Measurements from ENCODE around the gene MYCBPAP.

The MYCBPAP gene

DNA sequence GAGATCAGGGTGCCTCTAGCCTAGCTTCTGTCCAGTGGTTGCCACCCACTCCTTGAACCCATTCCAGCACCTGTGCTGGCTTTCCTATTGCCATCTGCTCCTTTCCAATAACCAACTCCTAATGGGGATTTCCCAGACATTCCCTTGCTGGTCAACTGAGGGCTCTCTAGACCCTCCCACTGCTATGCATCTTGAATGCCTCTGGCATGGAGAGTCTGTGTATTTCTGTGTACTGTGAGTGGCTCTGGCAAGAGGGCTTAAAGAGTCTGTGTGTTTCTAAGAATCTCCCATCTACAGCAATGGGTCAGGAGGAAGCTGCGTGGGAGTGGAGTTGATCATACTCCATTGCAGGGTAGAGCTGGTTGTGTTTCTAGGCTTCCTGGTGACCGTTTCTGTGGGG is 13.3 kb downstream of the MYCBPAP start:
- DNase-seq = no peak

DNA sequence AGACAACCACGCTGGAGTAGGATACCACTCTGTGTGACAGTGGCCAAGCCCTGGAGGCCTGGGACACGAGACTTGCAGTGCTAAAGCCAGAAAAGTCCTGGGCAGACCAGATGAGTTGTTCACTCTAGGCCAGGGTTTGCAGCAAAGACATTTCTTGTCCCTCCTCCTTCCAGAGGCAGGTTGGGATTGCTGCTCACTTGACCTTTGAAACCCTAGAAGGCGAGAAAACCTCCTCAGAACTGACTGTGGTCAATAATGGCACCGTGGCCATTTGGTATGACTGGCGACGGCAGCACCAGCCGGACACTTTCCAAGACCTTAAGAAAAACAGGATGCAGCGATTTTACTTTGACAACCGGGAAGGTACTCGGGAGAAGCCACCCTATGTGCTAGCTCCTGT is 14.5 kb downstream of the MYCBPAP start:
- no peak for DNase-seq

DNA sequence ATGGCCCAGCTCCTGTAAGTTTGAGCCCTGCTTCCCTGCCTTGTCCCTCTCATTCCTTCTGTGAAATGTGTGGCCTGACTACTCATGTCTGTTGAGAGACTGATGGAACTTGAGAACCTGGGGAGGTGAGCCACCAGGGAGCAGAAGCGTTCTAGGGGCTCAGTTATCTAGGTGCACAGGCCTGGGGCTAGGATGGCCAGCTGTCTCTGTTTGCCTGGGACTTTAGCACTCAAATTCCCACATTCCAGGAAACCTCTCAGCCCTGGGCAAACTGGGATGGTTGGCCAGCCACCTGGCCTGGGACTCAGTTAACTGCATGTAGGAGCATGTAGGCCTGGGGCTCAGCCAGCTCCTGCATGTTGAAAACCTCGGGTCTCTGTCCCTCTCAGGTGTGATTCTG is 15.0 kb downstream of the MYCBPAP start:
- no peak for DNase-seq

DNA sequence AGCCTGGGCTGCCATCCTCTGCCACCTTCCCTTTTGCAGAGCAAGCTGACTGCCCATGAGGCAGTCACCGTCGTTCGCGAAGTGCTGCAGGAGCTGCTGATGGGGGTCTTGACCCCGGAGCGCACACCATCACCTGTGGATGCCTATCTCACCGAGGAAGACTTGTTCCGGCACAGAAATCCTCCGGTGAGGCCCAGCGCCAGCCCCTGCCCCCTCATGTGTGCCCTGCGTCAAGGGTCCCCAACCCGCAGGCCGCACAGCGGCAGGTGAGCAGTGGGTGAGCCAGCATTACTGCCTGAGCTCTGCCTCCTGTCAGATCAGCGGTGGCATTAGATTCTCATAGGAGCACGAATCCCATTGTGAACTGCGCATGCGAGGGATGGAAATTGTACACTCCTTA is 16.6 kb downstream of the MYCBPAP start:
- DNase-seq = no peak

DNA sequence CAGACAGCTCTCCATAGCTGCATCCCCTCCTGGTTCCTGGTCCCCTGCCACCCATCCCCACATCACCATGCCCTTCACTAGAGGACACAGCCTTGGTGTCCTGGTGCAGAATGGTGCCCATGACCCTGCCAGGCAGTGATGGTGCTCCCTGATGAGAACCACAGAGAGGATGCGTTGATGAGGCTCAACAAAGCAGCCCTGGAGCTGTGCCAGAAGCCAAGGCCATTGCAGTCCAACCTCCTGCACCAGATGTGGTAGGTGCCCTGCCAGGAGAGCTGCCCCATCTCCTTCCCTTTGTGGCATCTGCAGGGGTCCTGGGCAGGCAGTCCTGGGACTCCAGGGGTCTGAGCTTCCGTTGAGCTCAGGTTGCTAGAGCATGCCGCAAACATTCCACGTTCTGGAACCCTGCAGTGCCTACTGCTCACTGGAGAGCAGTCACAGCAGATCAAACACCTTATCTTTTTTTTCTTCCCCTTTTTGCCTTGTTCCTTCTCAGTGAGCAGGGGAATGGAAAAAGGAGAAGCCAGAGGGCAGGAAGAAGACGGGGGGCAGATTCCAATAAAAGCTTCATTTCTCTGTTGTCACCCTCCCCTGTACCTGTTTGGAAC is 19.0 kb downstream of the MYCBPAP start:
- DNase-seq = no peak

DNA sequence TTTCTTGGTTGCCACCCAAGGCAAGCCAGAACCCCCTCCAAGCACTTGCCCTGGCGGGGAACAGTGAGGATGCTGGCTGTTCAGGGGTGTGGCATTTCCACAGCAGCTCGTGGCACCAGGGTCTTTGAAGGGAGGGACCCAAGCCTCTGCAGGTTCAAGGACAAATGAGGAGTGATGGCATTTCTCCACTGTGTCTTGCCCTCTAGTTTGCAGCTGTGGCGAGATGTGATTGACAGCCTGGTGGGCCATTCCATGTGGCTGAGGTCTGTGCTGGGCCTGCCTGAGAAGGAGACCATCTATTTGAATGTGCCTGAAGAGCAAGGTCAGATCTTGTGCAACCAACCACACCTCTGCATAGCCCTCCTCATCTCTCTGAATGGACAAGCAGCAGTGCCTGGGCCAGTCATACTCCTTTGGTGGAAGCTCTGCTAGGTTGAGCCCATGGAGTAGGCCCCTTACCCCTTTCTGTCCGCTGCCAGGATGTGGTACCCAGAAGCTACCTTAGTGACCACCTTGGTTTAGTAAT is 19.8 kb downstream of the MYCBPAP start:
- no peak for DNase-seq

DNA sequence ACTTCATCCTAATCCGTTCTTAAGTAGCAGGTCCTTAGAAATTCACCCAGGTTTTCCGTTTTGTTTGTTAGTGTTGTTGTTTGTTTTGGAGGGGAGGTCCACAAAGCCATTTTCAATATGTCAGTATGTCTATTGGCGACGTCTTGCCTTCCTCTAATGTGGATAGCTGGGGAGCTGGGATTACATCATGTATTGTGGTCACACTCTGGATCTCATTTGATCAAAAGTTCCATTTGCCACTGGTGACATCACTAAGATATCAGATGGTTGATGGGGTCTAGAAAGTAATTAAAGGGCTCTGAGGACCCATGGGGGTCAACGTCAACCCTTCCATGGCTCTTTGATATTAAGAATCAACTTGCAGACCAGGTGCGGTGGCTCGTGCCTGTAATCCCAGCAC is 21.6 kb downstream of the MYCBPAP start:
- DNase-seq = no peak

DNA sequence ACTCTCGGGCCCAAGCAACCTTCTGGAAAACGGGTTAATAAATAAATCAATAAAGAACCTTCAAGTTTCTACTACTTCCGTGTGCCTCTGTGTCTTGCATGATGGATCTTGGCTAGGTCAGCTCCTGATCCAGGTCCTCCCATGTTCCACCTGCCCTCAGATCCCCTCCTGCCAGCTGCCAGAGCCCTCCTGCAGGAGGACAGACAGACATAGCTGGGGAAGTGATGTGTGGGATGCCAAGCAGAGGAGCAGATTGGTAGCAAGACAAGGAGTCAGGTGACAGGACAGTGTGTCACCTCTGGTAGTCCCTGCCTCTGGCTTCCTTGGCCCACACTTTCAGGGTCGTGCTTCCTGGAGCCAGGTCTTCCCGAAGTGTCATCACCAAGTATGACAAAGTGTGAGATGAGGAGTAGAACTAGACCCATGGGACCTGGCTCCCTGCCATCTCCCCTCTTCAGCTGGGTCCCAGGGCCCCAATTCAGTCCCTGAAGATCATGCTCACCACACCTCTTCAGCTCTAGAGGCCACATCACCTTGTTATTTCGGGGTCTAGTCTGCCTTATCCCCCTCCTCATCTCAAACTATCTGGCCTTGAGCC is 23.3 kb downstream of the MYCBPAP start:
- no peak for DNase-seq

DNA sequence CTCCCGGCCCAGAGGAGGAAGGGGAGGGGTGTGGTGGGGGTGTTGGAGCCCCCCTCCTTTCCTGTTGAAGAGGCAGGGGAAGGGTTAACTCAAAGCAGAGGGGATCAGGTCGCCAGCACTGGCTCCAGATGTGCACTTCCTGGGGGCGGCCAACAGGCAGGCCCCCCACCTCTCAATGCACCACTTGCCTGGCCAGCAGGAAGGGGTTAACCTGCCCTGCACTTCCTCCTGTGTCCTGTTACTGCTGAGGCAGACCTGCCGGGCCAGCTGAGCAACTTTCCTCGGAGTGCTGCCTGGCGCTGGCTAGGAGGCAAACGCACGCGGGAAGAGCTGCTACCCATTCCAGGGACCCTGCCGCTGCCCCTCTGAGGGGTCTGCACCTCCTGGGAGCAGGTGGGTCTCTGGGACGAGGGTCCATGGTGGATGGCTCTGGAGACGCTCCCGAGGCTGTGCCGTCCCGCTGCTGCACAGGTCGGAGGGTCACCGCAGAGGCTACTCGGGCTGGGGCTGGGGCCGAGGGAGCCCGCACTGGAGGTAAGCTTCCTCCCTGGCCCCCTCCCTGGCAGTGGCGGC is 24.3 kb downstream of the MYCBPAP start, which contains the start of gene EPN3:
Gene EPN3, plus strand, starts transcription at position 284 of the 573 bp plus-strand sequence. CDS start 3,822 bp downstream, outside the sequence.
- no peak for DNase-seq

DNA sequence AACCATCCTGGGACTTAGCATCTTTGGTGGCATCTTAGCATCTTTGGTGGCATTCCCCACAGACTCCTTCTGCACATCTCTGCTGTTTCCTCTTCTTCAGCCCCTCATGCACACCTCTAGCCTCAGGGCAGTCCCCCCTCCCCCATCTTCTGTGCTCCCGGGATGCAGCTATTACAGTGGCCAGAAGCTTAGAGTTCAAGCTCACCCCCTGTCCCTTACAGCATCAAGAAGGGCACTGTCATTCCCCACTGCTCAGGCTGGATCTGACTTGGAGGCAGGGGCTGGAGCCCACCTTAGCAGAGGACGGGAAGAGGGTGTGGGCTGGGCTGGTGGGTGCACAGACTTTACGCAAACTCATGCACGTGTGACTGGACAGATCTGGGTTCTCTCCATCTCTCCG is 24.9 kb downstream of the MYCBPAP start:
- DNase-seq = no peak

DNA sequence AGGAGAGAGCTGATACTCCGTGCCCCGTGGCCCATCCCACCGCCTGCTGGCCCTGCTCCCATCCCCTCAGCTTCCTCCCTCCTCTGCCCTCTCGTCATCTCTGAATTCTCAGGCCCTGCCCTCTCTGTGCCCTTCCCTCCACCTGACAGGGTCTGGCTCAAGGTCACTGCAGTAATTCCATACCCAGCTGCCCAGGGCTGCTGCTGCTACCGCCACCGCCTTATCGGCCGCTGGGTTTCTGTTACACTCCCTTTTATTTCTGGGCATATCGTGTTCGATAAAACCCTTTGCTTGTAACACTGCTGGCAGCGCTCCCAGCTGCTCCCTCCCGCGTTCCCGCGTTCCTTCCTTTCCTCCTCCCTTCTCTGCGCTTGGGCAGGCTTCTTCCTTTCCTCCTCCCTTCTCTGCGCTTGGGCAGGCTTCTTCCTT is 25.5 kb downstream of the MYCBPAP start:
- DNase-seq = no peak

DNA sequence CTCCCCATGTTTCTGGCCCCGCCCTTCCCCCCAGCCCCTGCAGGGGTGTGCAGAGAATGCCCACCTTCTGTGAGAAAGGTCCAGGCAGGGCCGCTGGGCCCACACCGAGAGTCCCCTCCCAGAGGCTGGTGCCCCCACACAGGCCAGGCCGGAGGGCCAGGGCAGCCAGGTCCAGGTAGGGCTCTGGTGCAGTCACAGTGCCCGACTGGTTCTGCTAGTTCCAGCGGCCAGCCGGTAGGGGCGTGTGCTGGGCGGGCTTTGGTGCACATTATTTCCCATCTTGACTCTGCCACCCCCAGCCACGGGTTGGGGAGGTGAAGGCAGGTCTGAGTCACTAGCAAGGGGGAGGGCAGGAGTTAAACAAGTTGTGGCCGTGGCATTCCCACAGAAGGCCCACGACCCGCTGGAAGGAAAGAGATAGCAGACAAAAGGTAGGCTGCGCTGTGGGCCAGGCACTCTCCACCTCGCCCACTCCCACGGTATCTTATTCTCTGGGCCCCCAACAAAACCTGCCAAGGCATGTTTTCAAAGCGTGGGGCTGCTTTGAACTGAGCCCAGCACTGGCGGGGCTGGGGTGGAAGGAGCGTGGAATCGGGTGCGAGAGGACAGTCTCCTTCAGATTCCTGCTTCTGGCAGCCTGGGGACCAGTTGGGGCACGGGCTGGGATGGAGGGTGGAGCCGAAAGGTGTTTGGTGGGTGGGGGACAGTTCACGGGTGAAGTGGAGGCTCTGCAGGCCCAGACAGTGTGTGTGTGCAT is 26.2 kb downstream of the MYCBPAP start:
- peak; percentile 39 to 41 for DNase-seq

DNA sequence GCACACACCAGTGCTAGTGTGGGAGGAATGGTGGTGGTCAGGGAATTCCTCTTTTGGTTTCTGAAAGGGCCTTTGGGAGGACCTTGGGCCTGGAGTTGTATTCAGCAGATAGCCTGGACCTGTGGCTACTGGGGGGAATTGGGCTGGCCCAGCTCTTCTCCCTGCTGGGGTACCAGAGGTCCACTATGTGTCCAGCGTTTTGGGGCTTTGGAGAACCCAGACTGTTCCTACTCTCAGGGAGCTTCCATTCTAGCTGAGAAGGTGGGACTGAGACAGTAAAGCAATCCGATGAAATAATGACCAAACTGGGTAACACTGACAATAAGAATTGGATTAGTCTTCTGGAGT is 26.7 kb downstream of the MYCBPAP start:
- DNase-seq = no peak

DNA sequence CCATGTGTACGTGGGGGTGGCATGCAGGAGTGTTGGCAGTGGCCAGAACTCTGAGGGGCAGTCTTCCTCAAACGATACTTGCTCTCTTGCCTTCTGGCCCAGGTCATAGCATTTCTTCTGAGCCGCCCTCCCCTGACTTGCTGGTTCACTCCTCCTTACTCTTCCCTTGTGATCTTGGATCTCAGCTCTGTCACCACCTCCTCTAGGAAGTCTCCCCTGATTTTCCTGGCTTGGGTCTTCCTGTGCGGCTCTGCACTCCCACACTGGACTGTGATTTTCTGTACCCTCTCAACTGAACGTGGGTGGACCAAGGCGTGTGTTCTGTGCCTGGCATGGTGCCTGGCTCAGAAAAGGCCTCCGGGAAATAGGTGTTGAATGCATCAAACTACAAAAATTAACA is 27.2 kb downstream of the MYCBPAP start:
- DNase-seq = no peak

DNA sequence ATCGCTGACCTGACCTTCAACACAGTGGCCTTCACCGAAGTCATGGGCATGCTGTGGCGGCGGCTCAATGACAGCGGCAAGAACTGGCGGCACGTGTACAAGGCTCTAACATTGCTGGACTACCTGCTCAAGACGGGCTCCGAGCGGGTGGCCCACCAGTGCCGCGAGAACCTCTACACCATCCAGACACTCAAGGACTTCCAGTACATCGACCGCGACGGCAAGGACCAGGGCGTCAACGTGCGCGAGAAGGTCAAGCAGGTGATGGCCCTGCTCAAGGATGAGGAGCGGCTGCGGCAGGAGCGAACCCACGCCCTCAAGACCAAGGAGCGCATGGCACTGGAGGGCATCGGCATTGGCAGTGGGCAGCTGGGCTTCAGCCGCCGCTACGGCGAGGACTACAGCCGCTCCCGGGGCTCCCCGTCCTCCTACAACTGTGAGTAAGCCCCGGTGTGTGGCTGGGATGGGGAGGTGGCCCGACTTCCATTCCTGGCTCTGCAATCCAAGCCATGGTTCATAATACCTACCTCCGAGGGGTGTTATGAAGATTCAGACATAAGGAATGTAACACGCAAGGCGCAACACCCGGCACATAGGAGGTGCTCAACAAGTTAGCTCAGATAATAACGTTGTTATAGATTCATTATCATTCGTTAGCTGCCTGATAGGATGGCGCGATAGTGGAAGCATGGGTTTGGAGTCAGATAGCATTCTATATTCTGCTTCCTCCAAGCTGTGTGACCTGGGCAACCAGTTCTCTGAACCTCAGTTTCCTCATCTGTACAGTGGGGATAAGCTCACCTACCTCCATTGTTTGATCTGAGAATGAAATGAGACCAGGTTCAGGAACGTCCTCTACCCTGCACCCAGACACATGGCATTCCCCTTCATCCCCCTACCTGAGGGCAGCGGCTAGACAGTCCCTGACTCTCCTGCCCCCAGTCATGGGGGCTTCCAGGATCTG is 28.7 kb downstream of the MYCBPAP start:
- no peak for DNase-seq

DNA sequence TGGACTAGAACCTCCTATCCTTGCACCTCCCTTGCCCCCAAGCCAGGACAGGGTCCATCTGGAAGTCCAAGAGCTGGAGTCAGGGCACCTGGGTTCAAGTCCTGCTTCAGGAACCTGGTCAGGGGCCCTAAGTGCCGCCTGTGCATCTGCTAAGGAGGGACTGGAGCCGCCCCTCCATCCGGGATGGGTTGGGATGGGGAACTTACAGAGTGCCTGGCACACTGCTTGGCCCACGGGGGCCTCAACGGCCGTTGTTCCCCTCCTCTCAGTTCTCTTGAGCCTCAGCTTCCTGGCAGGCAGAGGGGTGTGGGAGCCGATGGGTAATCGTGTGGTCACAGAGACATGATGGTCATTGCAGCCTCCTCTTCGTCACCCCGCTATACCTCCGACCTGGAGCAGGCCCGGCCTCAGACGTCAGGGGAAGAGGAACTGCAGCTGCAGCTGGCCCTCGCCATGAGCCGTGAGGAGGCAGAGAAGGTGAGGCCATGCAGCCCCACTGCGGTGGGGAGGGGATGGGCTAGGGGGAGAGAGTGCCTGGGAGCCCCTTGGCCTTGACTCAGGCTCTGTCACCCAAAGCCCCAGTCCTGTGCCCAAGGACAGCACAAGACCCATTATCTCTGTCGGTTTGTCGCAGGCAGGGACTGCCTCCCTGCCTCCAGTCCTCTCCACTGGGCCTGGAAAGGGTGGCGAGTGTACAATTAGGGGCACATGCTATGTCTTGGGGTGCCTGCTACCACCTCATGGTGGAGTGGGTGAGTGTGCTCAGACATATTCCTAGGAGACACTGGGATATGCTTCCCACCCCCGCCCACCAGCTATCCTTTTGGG is 29.7 kb downstream of the MYCBPAP start:
- DNase-seq = no peak

DNA sequence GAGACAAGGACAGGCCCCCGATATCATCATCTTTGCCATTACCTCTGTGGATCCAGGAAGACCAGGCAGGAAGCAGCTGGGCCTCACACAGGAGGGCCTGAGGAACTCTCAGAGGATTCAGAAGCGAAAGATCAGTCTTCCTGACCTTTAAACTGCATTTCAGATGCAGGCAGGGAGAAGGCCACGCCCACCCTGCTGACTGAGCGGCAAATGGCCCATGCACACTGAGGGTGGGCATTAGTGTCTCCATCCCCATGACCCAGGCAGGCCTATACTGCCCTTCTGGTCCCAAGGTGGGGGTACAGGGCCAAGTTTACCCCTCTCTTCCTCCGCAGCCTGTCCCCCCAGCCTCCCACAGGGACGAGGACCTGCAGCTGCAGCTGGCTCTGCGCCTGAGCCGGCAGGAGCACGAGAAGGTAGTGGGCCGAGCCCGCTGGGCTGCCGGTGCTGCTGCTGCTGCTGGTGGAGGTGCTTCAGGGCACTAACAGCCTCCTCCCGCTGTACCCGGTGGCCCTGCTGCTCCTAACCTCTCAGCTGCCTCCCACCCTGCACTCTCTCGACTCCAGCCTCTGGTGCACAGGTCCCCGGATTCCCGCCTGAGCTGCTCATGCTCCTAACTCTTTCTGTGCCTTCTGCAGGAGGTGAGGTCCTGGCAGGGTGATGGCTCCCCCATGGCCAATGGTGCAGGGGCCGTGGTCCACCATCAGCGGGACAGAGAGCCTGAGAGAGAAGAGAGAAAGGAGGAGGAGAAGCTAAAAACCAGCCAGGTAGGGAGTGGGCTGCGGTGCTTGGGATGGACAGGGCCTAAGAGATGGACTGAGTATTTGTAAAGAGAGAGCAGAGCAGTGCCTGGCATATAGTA is 30.5 kb downstream of the MYCBPAP start:
- DNase-seq = no peak

DNA sequence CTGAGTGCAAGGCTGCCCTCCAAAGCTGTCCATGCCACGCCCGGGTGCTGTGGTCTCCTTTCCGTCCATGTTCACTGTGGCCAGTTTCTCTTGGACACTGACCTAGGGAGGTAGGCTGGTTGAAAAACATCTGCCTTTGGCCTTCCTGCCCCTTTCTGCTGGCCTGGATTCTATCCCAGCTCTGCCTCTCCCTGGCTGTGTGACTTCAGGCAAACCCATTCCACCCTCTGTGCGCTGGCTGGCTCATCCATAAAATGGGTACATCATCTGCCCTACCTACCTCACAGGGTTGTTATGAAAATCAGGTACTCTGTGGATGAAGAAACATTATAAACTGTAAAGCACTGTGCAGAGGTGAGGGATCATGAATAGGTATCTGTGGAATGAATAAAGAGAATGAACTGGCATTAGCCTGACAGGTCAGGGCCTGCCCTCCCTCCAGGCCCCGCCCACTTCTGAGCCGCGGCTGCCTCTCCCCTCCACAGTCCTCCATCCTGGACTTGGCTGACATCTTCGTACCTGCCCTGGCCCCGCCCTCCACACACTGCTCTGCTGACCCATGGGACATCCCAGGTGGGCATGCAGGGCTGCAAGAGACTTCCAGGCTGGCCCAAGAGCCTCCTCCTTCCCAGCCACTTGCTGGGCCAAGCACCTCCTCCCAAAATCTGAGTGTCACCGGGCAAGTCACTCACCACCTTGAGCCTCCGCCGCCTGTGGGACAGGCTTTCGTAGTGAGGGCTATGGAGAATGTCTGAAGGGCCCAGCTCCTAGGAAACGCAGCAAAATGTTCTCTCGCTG is 31.7 kb downstream of the MYCBPAP start:
- no peak for DNase-seq

DNA sequence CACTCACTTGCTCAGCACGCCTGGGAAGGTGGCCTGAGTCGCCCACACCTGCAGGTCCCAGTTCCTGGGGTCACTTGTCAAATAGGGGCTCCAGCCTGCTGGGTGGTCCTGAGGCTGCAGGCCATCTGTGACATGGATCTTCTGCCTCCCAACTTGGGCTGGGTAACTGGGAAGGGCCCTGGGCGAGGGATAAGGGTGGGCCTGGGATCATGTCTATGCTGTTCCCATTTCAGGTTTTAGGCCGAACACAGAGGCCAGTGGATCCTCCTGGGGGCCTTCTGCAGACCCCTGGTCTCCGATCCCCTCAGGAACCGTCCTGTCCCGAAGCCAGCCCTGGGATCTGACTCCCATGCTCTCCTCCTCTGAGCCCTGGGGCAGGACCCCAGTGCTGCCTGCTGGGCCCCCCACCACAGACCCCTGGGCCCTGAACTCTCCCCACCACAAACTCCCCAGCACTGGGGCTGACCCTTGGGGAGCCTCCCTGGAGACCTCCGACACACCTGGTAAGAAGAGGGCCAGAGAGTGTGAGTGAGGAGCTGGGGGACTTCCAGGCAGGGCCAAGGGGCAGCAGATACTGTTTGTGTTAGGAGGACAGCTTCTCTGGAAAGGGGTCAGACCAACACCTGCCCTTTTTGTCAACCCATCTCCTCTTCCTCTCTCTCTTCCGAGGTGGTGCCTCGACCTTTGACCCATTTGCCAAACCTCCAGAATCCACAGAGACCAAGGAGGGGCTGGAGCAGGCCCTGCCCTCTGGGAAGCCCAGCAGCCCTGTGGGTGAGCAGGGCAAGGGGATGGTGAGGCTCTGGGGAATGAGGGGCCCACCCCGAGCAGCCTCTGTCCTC is 32.5 kb downstream of the MYCBPAP start:
- no peak for DNase-seq
